Activated B cell treated with CpG ODN at 0.5 μM for 24 hours (primary cell): Measurements from ENCODE around the gene ARMH3. TPM values are rescaled to one million over a fixed set of nuclear protein-coding genes. Genes with fewer than 3 reads are reported as not detected.
"Not testable (repeated sequence)": the region's sequence is repeated elsewhere in the genome, so short reads cannot be mapped to it uniquely, and the experiment has no call there.

ENCODE experiments used
- ATAC-seq: fragments of 200-7000 bp; cut with Tn5 transposase; one replicate; pipeline ENCODE4 v1.10.0; 2021; ENCODE audit warnings: low read depth, mild to moderate bottlenecking, moderate library complexity
- CTCF ChIA-PET: fragments of 350-600 bp; sonication (Branson Sonifier 250); formaldehyde crosslinking; loops from one replicate; lab custom pipeline; 2021; ENCODE audit warnings: antibody characterized with exemption; lab: Charles Lee
- POLR2A ChIA-PET: fragments of 350-600 bp; sonication (Branson Sonifier 250); formaldehyde crosslinking; loops from one replicate; lab custom pipeline; 2021; ENCODE audit warnings: antibody characterized with exemption; lab: Charles Lee
- DNase-seq: peaks from one replicate; pipeline ENCODE4 v3.0.0; 2022
- H3K27ac Mint-ChIP-seq: one replicate; pipeline ENCODE4 v1.8.0; 2020; ENCODE audit warnings: mixed read lengths
- H3K27me3 Mint-ChIP-seq: one replicate; pipeline ENCODE4 v1.8.0; 2021; ENCODE audit warnings: mixed read lengths
- H3K36me3 Mint-ChIP-seq: one replicate; pipeline ENCODE4 v1.8.0; 2021; ENCODE audit warnings: low read depth, mixed read lengths
- H3K4me1 Mint-ChIP-seq: one replicate; pipeline ENCODE4 v1.8.0; 2021; ENCODE audit warnings: mixed read lengths
- H3K4me3 Mint-ChIP-seq: one replicate; pipeline ENCODE4 v1.8.0; 2020; ENCODE audit warnings: mild to moderate bottlenecking, mixed read lengths
- H3K9me3 Mint-ChIP-seq: one replicate; pipeline ENCODE4 v1.8.0; 2020; ENCODE audit warnings: mixed read lengths
- intact Hi-C: fragments of 100-400 bp; cut with micrococcal nuclease; formaldehyde crosslinking; loops from one replicate; pipeline ENCODE4 v1.15.1; 2024
- total RNA-seq: library from RNA; stranded (reverse); gene quantifications from 2 replicates; pipeline ENCODE4 v1.2.3, GENCODE V29; 2022
- TF ChIP-seq, protein P1 (sequence below): fragments of 200-600 bp; IDR thresholded peaks from one replicate; pipeline ENCODE4 v1.8.0; 2022; ENCODE audit warnings: antibody characterized with exemption, mild to moderate bottlenecking

The ARMH3 gene
- total RNA-seq, 1 donor from 2014 or later, result 35.4 TPM

DNA sequence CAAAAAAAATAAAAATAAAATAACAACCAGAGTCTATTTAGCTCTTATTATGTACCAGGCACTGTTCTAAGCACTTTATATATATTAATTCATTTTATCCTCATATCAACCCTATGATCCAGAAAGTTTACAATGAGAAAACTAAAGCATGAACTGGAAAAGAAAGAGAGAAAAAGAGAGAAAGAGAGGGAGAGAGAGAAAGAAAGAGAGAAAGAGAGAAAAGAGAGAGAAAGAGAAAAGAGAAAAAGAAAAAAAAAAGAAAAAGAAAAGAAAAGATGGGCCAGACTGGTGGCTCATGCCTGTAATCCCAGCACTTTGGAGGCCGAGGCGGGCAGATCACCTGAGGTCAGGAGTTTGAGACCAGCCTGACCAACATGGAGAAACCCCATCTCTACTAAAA, 9.9 kb downstream of the ARMH3 start:
- Mint-ChIP-seq H3K27ac (no peak overlapping the region), H3K36me3 (peaks cover 8% of the 10 kb centered on the region), H3K9me3 (no peaks in the 10 kb centered on the region), H3K4me3 (no peak overlapping the region), H3K4me1 (peaks cover 39% of the 10 kb centered on the region), H3K27me3 (no peaks in the 10 kb centered on the region)
- ChIA-PET CTCF (no interaction called here), POLR2A (no interaction called here)
- intact Hi-C loops, result no loop called here
- DNase-seq (no peak), ATAC-seq (no peak)
- TF ChIP-seq, protein P1, sequence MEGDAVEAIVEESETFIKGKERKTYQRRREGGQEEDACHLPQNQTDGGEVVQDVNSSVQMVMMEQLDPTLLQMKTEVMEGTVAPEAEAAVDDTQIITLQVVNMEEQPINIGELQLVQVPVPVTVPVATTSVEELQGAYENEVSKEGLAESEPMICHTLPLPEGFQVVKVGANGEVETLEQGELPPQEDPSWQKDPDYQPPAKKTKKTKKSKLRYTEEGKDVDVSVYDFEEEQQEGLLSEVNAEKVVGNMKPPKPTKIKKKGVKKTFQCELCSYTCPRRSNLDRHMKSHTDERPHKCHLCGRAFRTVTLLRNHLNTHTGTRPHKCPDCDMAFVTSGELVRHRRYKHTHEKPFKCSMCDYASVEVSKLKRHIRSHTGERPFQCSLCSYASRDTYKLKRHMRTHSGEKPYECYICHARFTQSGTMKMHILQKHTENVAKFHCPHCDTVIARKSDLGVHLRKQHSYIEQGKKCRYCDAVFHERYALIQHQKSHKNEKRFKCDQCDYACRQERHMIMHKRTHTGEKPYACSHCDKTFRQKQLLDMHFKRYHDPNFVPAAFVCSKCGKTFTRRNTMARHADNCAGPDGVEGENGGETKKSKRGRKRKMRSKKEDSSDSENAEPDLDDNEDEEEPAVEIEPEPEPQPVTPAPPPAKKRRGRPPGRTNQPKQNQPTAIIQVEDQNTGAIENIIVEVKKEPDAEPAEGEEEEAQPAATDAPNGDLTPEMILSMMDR, result no peak

DNA sequence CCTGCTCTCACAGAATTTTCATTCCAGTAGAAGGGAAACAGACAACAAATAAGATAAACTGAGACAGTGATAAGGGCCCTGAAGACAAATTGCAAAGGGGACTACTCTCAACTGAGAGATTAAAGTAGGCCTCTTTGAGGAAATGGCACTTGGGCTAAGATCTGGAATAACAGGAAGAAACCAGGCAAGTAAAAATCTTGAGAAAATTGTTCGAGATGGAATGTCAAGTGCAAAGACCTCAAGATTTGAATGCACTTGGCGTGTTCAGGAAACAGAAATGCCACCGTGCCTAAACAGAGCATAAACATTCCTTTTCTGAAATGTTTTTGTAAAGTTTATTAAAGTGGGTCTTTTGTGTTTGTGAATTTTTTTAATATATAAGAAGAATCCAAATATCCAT, 10.7 kb downstream of the ARMH3 start:
- intact Hi-C loops, result no loop called here
- Mint-ChIP-seq H3K9me3 (no peaks in the 10 kb centered on the region), H3K27me3 (no peaks in the 10 kb centered on the region), H3K36me3 (peaks cover 8% of the 10 kb centered on the region), H3K4me1 (peaks cover 40% of the 10 kb centered on the region), H3K27ac (no peak overlapping the region), H3K4me3 (no peak overlapping the region)
- ChIA-PET CTCF (no interaction called here), POLR2A (no interaction called here)
- ATAC-seq (no peak), DNase-seq (no peak)
- TF ChIP-seq, protein P1, result no peak

DNA sequence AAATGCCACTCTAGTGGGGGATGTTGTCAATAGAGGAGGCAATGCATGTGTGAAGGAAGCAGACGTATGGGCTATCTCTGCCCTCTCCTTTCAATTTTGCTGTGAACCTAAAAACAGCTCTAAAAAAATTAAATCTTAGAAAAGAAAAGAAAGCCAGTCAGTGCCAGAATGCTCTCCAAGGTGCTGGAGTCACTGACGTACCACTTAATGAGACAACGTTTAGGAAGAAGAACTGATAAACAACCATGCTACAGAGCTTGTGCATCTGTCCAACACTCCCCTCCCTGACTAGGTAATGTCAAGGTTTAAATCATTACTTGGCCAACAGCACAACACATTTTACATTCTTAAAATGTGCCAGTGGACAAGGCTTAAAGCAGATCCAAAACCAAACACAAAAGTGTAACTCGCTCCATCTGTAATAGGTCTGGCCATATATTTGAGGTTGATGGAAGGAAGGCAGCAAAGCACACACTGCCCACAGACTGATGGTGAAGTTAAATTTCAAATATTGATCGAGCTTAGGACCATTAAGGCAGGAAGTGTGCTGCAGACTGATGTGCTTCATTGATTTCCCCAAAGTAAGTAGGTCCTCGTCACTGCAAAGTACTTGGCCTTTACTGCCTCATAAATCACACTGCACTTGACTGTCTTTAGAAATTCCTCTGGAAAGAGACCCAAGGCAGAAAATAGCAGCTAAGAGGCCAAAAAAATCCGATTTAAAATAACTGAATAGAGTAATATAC, 15.5 kb downstream of the ARMH3 start:
- peaks cover 37% of the 10 kb centered on the region for H3K36me3 Mint-ChIP-seq
- intact Hi-C loops, result no loop called here
- ATAC-seq (no peak), DNase-seq (no peak)
- H3K27me3 Mint-ChIP-seq, result no peaks in the 10 kb centered on the region
- no peaks in the 10 kb centered on the region for H3K9me3 Mint-ChIP-seq
- POLR2A ChIA-PET, result no interaction called here
- H3K4me1 Mint-ChIP-seq, result peaks cover 18% of the 10 kb centered on the region
- CTCF ChIA-PET, result no interaction called here
- H3K27ac Mint-ChIP-seq, result no peak overlapping the region
- TF ChIP-seq, protein P1, result no peak
- H3K4me3 Mint-ChIP-seq, result no peak overlapping the region

DNA sequence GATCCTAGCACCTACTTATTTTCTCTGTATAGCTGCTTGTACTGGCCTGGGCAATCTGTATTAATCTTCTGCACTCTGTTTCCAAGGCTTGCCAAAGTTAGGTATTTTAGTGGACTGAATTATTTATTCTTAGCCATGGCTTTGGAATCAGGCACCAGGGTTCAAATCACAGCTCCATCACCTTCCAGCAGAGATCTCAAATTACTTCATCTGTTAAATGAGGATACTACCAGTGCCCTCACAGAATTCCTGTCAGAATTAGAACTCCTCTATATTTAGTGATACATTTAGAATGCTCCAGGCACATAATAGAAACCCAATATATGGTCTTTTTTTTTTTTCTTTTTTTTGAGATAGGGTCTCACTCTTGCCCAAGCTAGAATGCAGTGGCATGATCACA, 17.6 kb downstream of the ARMH3 start:
- Mint-ChIP-seq H3K4me1 (peaks cover 10% of the 10 kb centered on the region), H3K4me3 (no peak overlapping the region), H3K9me3 (no peaks in the 10 kb centered on the region), H3K27me3 (no peaks in the 10 kb centered on the region), H3K27ac (no peak overlapping the region), H3K36me3 (peaks cover 42% of the 10 kb centered on the region)
- ChIA-PET CTCF (interaction anchor here (0.7 to 1.5 kb wide), 2 partner anchors 9 to 197 kb away, joined by 3 read pairs; no protein-coding TSS in a partner anchor), POLR2A (no interaction called here)
- TF ChIP-seq, protein P1, result no peak
- ATAC-seq (no peak), DNase-seq (no peak)
- intact Hi-C loops, result no loop called here

DNA sequence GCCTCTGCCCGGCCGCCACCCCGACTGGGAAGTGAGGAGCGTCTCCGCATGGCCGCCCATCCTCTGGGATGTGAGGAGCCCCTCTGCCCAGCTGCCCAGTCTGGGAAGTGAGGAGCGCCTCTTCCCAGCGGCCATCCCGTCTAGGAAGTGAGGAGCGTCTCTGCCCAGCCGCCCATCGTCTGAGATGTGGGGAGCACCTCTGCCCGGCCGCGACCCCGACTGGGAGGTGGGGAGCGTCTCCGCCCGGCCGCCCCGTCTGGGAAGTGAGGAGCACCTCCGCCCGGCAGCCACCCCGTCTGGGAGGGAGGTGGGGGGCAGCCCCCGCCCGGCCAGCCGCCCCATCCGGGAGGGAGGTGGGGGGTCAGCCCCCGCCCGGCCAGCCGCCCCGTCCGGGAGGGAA, 20.2 kb downstream of the ARMH3 start:
- H3K27me3 Mint-ChIP-seq, ATAC-seq, H3K27ac Mint-ChIP-seq, DNase-seq, H3K4me3 Mint-ChIP-seq, POLR2A ChIA-PET, H3K4me1 Mint-ChIP-seq, H3K9me3 Mint-ChIP-seq, intact Hi-C loops, CTCF ChIA-PET: not testable (repeated sequence)
- peaks cover 64% of the 10 kb centered on the region for H3K36me3 Mint-ChIP-seq
